ENCODE measurements around the gene CCT7. TPM values are rescaled to one million over a fixed set of nuclear protein-coding genes. Genes with fewer than 3 reads are reported as not detected.

The CCT7 gene
- total RNA-seq, 1 experiment from 2014 or later: 482 TPM

DNA sequence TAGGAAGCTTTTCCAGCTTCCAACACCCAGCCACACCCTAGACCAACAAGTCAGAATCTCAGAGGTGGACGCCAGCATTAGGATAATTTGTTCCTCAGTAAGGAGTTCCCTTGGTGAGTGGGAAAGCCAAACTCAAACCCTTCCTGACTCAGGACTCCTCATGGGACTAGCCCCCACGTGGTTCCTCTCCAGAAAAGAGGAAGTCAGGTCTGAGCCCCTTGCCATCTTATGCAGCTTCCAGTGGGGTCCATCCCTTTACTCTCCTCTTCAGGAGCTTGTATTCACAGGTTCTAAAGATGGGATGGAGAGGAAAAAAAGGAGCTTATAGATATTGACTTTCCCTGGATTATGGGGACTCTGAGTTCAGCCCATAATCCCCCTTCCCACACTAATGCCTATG lies 46.6 kb upstream of the CCT7 start:
- Mint-ChIP-seq H3K4me3 (no peak overlapping the region), H3K27me3 (ENCODE audit: low read depth) (peaks cover 72% of the 10 kb centered on the region), H3K27ac (no peak overlapping the region), H3K4me1 (peaks cover 12% of the 10 kb centered on the region), H3K9me3 (peaks cover 9% of the 10 kb centered on the region), H3K36me3 (peaks cover 2% of the 10 kb centered on the region; the same call in 1 of the 2 replicates)
- no peak for TF ChIP-seq ZBTB21 (CRISPR knock-in tag; IDR thresholded peaks at IDR 0.05; ENCODE audit: borderline replicate concordance)
- TF ChIP-seq, protein P1, sequence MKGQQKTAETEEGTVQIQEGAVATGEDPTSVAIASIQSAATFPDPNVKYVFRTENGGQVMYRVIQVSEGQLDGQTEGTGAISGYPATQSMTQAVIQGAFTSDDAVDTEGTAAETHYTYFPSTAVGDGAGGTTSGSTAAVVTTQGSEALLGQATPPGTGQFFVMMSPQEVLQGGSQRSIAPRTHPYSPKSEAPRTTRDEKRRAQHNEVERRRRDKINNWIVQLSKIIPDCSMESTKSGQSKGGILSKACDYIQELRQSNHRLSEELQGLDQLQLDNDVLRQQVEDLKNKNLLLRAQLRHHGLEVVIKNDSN (CRISPR knock-in tag; IDR thresholded peaks at IDR 0.05): no peak
- TF ChIP-seq MXD4 (CRISPR knock-in tag; IDR thresholded peaks at IDR 0.05; ENCODE audit: borderline replicate concordance): no peak
- TF ChIP-seq SMAD4 (CRISPR knock-in tag; IDR thresholded peaks at IDR 0.05): no peak
- no peak for TF ChIP-seq FOXK1 (CRISPR knock-in tag; IDR thresholded peaks at IDR 0.05)
- TF ChIP-seq, protein P2, sequence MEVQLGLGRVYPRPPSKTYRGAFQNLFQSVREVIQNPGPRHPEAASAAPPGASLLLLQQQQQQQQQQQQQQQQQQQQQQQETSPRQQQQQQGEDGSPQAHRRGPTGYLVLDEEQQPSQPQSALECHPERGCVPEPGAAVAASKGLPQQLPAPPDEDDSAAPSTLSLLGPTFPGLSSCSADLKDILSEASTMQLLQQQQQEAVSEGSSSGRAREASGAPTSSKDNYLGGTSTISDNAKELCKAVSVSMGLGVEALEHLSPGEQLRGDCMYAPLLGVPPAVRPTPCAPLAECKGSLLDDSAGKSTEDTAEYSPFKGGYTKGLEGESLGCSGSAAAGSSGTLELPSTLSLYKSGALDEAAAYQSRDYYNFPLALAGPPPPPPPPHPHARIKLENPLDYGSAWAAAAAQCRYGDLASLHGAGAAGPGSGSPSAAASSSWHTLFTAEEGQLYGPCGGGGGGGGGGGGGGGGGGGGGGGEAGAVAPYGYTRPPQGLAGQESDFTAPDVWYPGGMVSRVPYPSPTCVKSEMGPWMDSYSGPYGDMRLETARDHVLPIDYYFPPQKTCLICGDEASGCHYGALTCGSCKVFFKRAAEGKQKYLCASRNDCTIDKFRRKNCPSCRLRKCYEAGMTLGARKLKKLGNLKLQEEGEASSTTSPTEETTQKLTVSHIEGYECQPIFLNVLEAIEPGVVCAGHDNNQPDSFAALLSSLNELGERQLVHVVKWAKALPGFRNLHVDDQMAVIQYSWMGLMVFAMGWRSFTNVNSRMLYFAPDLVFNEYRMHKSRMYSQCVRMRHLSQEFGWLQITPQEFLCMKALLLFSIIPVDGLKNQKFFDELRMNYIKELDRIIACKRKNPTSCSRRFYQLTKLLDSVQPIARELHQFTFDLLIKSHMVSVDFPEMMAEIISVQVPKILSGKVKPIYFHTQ (CRISPR knock-in tag; IDR thresholded peaks at IDR 0.05): no peak
- TF ChIP-seq NFE2L1 (CRISPR knock-in tag; IDR thresholded peaks at IDR 0.05): no peak
- TF ChIP-seq, protein P3, sequence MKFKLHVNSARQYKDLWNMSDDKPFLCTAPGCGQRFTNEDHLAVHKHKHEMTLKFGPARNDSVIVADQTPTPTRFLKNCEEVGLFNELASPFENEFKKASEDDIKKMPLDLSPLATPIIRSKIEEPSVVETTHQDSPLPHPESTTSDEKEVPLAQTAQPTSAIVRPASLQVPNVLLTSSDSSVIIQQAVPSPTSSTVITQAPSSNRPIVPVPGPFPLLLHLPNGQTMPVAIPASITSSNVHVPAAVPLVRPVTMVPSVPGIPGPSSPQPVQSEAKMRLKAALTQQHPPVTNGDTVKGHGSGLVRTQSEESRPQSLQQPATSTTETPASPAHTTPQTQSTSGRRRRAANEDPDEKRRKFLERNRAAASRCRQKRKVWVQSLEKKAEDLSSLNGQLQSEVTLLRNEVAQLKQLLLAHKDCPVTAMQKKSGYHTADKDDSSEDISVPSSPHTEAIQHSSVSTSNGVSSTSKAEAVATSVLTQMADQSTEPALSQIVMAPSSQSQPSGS (CRISPR knock-in tag; IDR thresholded peaks at IDR 0.05; ENCODE audit: borderline replicate concordance, low read depth): no peak
- no peak for TF ChIP-seq RORB (CRISPR knock-in tag; IDR thresholded peaks at IDR 0.05)
- TF ChIP-seq ZNF232 (CRISPR knock-in tag; IDR thresholded peaks at IDR 0.05): no peak
- TF ChIP-seq EMX1 (CRISPR knock-in tag; IDR thresholded peaks at IDR 0.05): no peak
- no peak for TF ChIP-seq RELA (CRISPR knock-in tag; IDR thresholded peaks at IDR 0.05; ENCODE audit: borderline replicate concordance)
- TF ChIP-seq SMAD3 (CRISPR knock-in tag; IDR thresholded peaks at IDR 0.05; ENCODE audit: borderline replicate concordance): no peak
- no peak for TF ChIP-seq CREM (CRISPR knock-in tag; IDR thresholded peaks at IDR 0.05)
- no peak for ATAC-seq
- POLR2A ChIA-PET: interaction anchor here (1.2 kb wide), 1 partner anchor 47 kb away, joined by 3 read pairs; the partner anchor contains the start of gene CCT7
- CTCF ChIA-PET: interaction anchor here (1.0 to 3.2 kb wide), 2 partner anchors 10 to 25 kb away, joined by 3 to 21 read pairs; no protein-coding TSS in a partner anchor
- no peak for DNase-seq (ENCODE audit: low spot score)

DNA sequence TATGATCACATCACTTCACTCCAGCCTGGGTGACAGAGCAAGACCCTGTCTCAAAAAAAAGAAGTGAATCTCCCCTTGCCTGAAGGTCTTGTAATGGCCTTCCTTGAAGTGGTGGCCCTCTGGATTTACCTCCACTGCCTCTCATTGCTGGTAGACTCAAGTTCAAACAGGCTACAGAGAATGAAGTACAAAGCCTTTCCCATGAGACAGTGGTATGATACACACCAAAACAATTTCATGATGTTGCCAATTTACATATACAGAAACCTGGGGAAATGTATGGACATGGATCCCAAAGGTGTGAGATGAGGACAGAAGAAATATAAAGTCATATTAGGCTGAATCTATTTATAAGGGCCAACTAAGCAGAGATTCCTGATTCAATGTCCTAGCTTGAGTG lies 36.5 kb upstream of the CCT7 start:
- ATAC-seq (no peak), DNase-seq (ENCODE audit: low spot score) (no peak)
- Mint-ChIP-seq H3K4me3 (no peak overlapping the region), H3K27ac (no peak overlapping the region), H3K27me3 (ENCODE audit: low read depth) (peaks cover 60% of the 10 kb centered on the region), H3K4me1 (peaks cover 8% of the 10 kb centered on the region), H3K36me3 (no peaks in the 10 kb centered on the region), H3K9me3 (no peaks in the 10 kb centered on the region)
- ChIA-PET CTCF (interaction anchor here (1.2 kb wide), 1 partner anchor 20 kb away, joined by 7 read pairs; no protein-coding TSS in a partner anchor), POLR2A (no interaction called here)
- TF ChIP-seq, protein P4, sequence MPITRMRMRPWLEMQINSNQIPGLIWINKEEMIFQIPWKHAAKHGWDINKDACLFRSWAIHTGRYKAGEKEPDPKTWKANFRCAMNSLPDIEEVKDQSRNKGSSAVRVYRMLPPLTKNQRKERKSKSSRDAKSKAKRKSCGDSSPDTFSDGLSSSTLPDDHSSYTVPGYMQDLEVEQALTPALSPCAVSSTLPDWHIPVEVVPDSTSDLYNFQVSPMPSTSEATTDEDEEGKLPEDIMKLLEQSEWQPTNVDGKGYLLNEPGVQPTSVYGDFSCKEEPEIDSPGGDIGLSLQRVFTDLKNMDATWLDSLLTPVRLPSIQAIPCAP (CRISPR knock-in tag; IDR thresholded peaks at IDR 0.05): no peak
- TF ChIP-seq, protein P5, sequence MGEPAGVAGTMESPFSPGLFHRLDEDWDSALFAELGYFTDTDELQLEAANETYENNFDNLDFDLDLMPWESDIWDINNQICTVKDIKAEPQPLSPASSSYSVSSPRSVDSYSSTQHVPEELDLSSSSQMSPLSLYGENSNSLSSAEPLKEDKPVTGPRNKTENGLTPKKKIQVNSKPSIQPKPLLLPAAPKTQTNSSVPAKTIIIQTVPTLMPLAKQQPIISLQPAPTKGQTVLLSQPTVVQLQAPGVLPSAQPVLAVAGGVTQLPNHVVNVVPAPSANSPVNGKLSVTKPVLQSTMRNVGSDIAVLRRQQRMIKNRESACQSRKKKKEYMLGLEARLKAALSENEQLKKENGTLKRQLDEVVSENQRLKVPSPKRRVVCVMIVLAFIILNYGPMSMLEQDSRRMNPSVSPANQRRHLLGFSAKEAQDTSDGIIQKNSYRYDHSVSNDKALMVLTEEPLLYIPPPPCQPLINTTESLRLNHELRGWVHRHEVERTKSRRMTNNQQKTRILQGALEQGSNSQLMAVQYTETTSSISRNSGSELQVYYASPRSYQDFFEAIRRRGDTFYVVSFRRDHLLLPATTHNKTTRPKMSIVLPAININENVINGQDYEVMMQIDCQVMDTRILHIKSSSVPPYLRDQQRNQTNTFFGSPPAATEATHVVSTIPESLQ (CRISPR knock-in tag; IDR thresholded peaks at IDR 0.05): no peak
- no peak for TF ChIP-seq ELF4 (CRISPR knock-in tag; IDR thresholded peaks at IDR 0.05; ENCODE audit: low read depth)
- TF ChIP-seq FOXJ3 (CRISPR knock-in tag; IDR thresholded peaks at IDR 0.05; ENCODE audit: borderline replicate concordance): no peak
- TF ChIP-seq SMAD4 (CRISPR knock-in tag; IDR thresholded peaks at IDR 0.05): no peak
- TF ChIP-seq ZNF232 (CRISPR knock-in tag; IDR thresholded peaks at IDR 0.05): no peak
- no peak for TF ChIP-seq GABPB1 (CRISPR knock-in tag; IDR thresholded peaks at IDR 0.05)
- TF ChIP-seq MYBL2 (CRISPR knock-in tag; IDR thresholded peaks at IDR 0.05): no peak
- TF ChIP-seq CREB1 (CRISPR knock-in tag; IDR thresholded peaks at IDR 0.05): no peak
- no peak for TF ChIP-seq NFATC4 (CRISPR knock-in tag; IDR thresholded peaks at IDR 0.05)
- TF ChIP-seq KAT7 (CRISPR knock-in tag; IDR thresholded peaks at IDR 0.05; ENCODE audit: borderline replicate concordance): no peak
- TF ChIP-seq NFE2L1 (CRISPR knock-in tag; IDR thresholded peaks at IDR 0.05): no peak
- TF ChIP-seq, protein P6, sequence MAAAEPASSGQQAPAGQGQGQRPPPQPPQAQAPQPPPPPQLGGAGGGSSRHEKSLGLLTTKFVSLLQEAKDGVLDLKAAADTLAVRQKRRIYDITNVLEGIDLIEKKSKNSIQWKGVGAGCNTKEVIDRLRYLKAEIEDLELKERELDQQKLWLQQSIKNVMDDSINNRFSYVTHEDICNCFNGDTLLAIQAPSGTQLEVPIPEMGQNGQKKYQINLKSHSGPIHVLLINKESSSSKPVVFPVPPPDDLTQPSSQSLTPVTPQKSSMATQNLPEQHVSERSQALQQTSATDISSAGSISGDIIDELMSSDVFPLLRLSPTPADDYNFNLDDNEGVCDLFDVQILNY (CRISPR knock-in tag; IDR thresholded peaks at IDR 0.05): no peak
- no peak for TF ChIP-seq ZNF138 (CRISPR knock-in tag; conservative IDR thresholded peaks at IDR 0.05)
- TF ChIP-seq, protein P7, sequence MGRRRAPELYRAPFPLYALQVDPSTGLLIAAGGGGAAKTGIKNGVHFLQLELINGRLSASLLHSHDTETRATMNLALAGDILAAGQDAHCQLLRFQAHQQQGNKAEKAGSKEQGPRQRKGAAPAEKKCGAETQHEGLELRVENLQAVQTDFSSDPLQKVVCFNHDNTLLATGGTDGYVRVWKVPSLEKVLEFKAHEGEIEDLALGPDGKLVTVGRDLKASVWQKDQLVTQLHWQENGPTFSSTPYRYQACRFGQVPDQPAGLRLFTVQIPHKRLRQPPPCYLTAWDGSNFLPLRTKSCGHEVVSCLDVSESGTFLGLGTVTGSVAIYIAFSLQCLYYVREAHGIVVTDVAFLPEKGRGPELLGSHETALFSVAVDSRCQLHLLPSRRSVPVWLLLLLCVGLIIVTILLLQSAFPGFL (CRISPR knock-in tag; IDR thresholded peaks at IDR 0.05; ENCODE audit: borderline replicate concordance): no peak
- TF ChIP-seq SOX15 (CRISPR knock-in tag; IDR thresholded peaks at IDR 0.05): no peak
- no peak for TF ChIP-seq ZNF416 (CRISPR knock-in tag; IDR thresholded peaks at IDR 0.05)

Measured in WTC11 (cell line).